Choroid plexus epithelial cell (primary cell): ENCODE measurements around the gene CCDC88C.

ENCODE experiments used
- DNase-seq: peaks from one replicate; pipeline ENCODE4 v3.0.0-alpha.2; 2010; ENCODE audit warnings: low read depth
- H3K4me3 ChIP-seq: 2 replicates; pipeline ENCODE4 v1.5.1; 2011; ENCODE audit warnings: low read depth, mild to moderate bottlenecking, control low read depth, low read length, moderate library complexity
- TF ChIP-seq, protein P1 (sequence below): conservative IDR thresholded peaks from 2 replicates; pipeline ENCODE4 v1.5.1; 2011; ENCODE audit warnings: low read depth, mild to moderate bottlenecking, control low read depth, inconsistent platforms, low read length, moderate library complexity

The CCDC88C gene

DNA sequence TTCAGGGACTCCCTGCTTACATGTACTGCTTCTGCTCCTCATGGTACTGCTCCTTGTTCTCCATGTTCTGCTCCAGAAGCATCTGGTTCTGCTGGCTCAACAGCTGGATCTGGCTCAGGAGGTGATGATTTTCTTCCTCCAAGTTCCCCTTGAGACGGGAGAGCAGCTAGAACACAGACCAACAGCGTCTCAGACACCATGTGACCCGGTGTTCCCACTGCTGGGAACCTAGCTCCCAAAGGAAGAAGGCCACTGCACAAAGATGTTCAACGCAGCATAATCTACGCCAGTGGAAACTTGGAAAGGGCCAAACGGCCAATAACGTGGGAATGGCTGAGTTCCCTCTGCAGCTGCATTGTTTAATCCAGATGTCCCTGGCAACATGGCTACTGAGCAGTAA is 123.5 kb downstream of the CCDC88C start:
- no peak for DNase-seq
- TF ChIP-seq, protein P1, sequence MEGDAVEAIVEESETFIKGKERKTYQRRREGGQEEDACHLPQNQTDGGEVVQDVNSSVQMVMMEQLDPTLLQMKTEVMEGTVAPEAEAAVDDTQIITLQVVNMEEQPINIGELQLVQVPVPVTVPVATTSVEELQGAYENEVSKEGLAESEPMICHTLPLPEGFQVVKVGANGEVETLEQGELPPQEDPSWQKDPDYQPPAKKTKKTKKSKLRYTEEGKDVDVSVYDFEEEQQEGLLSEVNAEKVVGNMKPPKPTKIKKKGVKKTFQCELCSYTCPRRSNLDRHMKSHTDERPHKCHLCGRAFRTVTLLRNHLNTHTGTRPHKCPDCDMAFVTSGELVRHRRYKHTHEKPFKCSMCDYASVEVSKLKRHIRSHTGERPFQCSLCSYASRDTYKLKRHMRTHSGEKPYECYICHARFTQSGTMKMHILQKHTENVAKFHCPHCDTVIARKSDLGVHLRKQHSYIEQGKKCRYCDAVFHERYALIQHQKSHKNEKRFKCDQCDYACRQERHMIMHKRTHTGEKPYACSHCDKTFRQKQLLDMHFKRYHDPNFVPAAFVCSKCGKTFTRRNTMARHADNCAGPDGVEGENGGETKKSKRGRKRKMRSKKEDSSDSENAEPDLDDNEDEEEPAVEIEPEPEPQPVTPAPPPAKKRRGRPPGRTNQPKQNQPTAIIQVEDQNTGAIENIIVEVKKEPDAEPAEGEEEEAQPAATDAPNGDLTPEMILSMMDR = no peak
- H3K4me3 ChIP-seq = no peak overlapping the region

DNA sequence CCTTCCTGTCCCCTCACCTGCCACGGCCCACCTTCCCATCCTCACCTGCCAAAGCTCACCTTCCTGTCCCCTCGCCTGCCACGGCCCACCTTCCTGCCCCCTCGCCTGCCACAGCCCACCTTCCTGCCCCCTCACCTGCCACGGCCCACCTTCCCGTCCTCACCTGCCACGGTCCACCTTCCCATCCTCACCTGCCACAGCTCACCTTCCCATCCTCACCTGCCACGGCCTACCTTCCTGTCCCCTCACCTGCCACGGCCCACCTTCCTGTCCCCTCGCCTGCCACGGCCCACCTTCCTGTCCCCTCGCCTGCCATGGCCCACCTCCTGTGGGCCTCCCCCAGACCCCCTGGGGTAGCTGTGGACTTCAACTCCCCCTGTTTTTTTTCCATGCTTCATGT is 124.3 kb downstream of the CCDC88C start:
- no peak overlapping the region for H3K4me3 ChIP-seq
- DNase-seq = no peak
- TF ChIP-seq, protein P1 = no peak

GRCh38 chr14:91292491-91292890 is 125.1 kb downstream of the CCDC88C start:
- no peak overlapping the region for H3K4me3 ChIP-seq
- DNase-seq = no peak
- TF ChIP-seq, protein P1 = no peak

DNA sequence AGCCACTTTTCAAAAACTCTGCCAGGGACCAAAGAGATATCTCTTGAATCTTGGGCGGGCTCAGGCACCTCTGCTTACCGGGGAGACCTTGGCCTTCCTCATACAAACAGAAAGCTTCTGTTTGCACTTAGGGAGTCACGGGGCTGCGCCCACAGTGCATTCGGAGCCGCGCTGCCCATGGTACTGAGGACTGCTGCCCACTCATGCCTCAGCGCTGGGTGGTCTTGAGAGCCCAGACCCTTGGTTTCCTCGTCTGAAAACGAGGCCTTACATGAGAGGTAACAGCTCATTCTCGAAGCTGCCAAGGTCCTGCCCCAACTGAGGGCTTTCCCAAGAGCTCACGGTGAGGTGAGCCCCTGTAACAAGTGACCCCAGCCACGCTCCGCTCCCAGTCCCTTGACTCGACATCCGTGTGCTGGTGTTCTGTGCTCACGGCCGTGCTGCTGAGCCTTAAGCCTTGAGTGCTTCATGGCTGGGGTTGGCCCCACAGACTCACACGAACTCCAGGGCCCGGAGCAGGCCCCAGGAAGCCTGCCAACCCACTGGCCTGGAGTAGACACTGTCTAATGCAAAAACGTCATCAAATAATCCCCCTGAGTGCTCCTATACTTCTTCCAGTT is 125.7 kb downstream of the CCDC88C start:
- DNase-seq = no peak
- H3K4me3 ChIP-seq = no peak overlapping the region
- TF ChIP-seq, protein P1 = no peak

DNA sequence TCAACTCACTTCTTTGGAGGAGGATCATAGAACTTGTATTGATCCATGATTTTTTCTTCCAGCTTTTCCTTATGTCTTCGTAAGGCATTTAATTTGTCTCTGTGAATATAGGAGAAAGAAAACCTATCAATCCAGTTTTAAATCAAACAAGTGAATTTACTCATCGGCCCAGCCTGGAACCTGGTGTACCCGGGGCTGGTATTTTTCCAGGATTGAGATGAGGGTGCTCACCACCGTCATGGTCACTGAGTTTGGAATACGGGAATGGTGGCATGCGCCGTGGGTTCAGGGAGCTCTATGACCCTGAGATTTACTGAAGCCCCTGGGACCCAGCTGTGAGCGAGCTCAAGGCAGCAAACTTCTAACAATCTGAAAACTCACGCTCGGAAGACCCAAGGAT is 126.6 kb downstream of the CCDC88C start:
- DNase-seq = no peak
- no peak overlapping the region for H3K4me3 ChIP-seq
- TF ChIP-seq, protein P1 = no peak

- TF ChIP-seq, protein P1 = no peak
- no peak overlapping the region for H3K4me3 ChIP-seq
- DNase-seq = no peak
These were observed 128.2 kb downstream of the CCDC88C start for GRCh38 chr14:91289464-91289863.

- no peak overlapping the region for H3K4me3 ChIP-seq
- no peak for DNase-seq
- TF ChIP-seq, protein P1 = no peak
These were observed 128.7 kb downstream of the CCDC88C start for GRCh38 chr14:91288876-91289275.
